Measurements from ENCODE around the gene PAM.

DNA sequence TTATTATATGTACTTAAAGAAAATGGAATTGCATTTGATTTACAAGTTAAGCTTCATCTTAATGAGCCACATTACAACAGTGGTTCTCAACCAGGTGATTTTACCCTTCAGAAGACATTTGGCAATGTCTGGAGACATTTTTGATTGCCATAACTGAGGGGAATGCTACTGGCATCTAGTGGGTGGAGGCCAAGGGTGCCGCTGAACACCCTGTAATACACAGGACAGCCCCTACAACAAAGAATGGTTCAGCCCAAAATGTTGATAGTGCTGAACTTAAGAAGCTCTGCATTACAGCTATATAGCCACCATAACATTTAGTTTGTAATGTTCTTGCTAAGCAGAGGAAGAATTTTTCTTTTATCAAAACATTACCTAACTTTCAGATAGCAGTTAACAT is 103.1 kb downstream of the PAM start:
- TF ChIP-seq, protein P1, sequence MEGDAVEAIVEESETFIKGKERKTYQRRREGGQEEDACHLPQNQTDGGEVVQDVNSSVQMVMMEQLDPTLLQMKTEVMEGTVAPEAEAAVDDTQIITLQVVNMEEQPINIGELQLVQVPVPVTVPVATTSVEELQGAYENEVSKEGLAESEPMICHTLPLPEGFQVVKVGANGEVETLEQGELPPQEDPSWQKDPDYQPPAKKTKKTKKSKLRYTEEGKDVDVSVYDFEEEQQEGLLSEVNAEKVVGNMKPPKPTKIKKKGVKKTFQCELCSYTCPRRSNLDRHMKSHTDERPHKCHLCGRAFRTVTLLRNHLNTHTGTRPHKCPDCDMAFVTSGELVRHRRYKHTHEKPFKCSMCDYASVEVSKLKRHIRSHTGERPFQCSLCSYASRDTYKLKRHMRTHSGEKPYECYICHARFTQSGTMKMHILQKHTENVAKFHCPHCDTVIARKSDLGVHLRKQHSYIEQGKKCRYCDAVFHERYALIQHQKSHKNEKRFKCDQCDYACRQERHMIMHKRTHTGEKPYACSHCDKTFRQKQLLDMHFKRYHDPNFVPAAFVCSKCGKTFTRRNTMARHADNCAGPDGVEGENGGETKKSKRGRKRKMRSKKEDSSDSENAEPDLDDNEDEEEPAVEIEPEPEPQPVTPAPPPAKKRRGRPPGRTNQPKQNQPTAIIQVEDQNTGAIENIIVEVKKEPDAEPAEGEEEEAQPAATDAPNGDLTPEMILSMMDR (IDR thresholded peaks at IDR 0.05; ENCODE audit: insufficient read depth, low read length) = no peak
- TF ChIP-seq POLR2AphosphoS5 (IDR thresholded peaks at IDR 0.05; ENCODE audit: low read depth) = no peak
